Skeletal muscle tissue (tissue), 4 donors: ENCODE results near the gene CEPT1. TPM values are rescaled to one million over a fixed set of nuclear protein-coding genes. Genes with fewer than 3 reads are reported as not detected.

Experiments used
- H3K27ac ChIP-seq: one replicate; pipeline ENCODE4 v1.7.0; 2013; ENCODE audit warnings: mild to moderate bottlenecking, low read depth, low read length, inconsistent platforms
- H3K27me3 ChIP-seq, 3 donors: one replicate each; pipeline ENCODE4 v1.7.0; 2013; ENCODE audit warnings: low read length in 3 of 3; ENCODE audit not compliant: control insufficient read depth in 3 of 3, insufficient read depth in 3 of 3
- H3K36me3 ChIP-seq, 3 donors: one replicate each; pipeline ENCODE4 v1.7.0; 2013; ENCODE audit warnings: low read length in 3 of 3; ENCODE audit not compliant: control insufficient read depth in 3 of 3, insufficient read depth in 3 of 3
- H3K4me1 ChIP-seq, 3 donors: one replicate each; pipeline ENCODE4 v1.7.0; 2013; ENCODE audit warnings: low read length in 3 of 3, mild to moderate bottlenecking in 3 of 3; ENCODE audit not compliant: control insufficient read depth in 3 of 3, insufficient read depth in 3 of 3
- H3K4me3 ChIP-seq, 3 donors: one replicate each; pipeline ENCODE4 v1.7.0; 2013; ENCODE audit warnings: low read length in 3 of 3
- H3K9ac ChIP-seq, 3 donors: one replicate each; pipeline ENCODE4 v1.7.0; 2013; ENCODE audit warnings: low read length in 3 of 3, mild to moderate bottlenecking in 3 of 3, moderate library complexity in 2 of 3, low read depth in 1 of 3
- H3K9me3 ChIP-seq, 3 donors: one replicate each; pipeline ENCODE4 v1.7.0; 2013; ENCODE audit warnings: low read length in 3 of 3; ENCODE audit not compliant: control insufficient read depth in 3 of 3
- total RNA-seq: library from RNA; depleted of rRNA; stranded (reverse); fragments of >200 nt; gene quantifications from one replicate; pipeline ENCODE4 v1.2.3, GENCODE V29; 2014
- donor health status: Osteomylitis.

The CEPT1 gene
- total RNA-seq, 1 donor from 2014 or later = 54.3 TPM

DNA sequence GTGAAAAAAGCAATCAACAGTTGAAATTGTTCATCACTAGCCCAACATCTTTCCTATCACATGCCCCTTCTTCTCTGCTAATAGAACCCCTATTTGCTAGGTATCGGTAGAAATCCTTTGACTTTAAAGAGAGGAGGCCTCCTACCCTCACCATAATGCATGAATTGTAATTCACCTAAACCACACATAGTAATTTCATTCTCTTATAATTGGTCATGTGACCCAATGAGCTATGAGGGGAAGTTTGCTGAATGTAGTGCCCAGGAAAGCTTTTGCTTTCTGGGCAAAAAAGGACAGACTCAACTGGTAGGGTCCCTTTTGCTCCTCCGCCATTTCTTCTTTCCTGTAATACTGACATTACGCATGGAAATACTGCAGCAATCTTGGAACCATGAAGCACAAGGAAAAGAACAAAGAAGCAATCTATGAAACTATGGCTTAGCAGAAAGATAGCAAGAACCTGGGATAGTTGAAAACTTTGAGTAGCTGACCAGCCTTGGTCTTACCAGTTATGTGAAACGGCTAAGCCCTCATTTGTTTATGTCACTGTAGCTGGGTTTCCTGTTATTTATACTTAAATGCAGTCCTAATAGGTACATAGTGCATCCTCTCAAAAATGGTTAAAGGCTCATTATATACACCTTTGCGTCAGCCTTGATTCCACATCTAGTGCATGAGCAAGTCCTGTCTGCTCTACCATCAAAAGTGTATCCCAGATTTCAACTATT lies 77.3 kb downstream of the CEPT1 start:
- no peak overlapping the region for H3K9ac ChIP-seq
- H3K9me3 ChIP-seq = no peaks in the 10 kb centered on the region
- peaks cover 0 to 3% (median 0%) of the 10 kb centered on the region in 3 donors for H3K4me1 ChIP-seq

DNA sequence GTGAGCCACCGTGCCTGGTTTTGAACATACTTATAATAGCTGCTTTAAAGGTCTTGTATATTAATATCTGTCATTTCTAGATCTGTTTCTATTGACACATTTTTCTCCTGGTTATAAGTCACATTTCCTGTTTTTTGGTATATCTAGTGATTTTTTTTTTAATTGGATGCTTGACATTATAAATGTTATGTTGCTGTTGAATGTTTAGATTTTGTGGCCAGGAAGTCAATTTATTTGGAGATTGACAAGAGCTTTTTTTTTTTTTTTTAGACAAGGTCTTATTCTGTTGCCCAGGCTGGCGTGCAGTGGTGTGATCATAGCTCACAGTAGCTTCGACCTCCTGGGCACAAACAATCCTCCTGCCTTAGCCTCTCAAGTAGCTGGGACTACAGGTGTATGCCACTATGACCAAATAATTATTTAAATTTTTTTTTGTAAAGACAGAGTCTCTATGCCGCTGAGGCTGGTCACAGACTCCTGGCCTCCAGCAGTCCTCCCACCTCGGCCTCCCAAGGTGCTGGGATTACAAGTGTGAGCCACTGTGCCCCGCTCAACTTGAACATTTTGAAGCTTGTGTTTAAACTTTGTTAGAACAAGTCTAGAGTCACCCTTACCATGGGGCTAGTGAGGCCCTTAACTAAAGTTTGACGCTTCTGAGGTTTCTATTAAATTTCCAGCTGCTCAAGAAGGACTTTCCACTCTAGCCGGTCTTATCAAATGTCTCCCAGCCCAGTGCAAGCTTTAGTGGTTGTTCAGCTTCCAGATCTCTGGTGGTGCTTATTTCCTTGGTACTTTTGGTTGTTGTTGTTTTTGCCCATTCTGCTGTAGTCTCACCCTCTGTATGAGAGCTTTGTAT lies 78.9 kb downstream of the CEPT1 start:
- H3K9me3 ChIP-seq = no peaks in the 10 kb centered on the region
- H3K4me3 ChIP-seq = no peak overlapping the region
- no peaks in the 10 kb centered on the region for H3K27me3 ChIP-seq
- no peaks in the 10 kb centered on the region for H3K36me3 ChIP-seq
- no peak overlapping the region for H3K9ac ChIP-seq
- H3K4me1 ChIP-seq = peaks cover 0 to 9% (median 2%) of the 10 kb centered on the region in 3 donors
- no peak overlapping the region for H3K27ac ChIP-seq

More for the DNA sequence above, 77.3 kb downstream of the CEPT1 start:
- Histone ChIP-seq H3K27me3 (no peaks in the 10 kb centered on the region), H3K4me3 (no peak overlapping the region), H3K36me3 (no peaks in the 10 kb centered on the region), H3K27ac (no peak overlapping the region)

DNA sequence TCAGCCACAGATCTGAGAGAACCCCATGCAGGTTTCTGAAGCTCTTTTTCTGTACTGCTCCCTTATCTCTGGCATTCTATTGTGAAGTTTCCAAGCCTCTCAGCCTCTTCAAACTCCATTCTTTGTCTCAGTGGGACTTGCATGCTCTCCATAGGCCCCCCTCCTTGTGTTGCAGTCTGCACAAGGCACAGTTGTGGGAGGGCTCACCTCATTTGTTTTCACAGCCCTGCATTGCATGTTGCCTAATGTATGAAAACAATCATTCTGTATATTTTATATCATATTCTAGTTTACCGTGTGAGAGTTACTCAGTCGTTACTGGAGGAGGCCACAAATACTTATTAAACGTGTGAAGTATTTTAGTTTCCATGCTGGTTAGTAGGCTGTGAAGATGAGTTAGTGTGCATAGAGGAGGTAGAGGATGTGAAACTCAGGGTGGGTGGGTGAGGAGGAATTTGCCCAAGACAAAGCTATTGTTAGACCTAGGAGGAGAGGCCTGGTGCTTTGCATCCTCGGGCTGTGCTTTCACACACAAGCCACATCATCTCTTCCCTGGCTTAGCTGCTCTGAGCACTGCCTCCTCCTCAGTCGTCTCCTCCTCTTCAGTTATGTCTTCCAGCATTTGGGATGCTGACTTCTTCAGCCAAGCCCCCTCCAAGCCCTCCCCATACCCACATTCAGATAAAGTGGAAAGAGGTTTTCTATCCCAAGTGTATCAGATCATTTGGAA lies 79.7 kb downstream of the CEPT1 start:
- no peak overlapping the region for H3K27ac ChIP-seq
- no peaks in the 10 kb centered on the region for H3K27me3 ChIP-seq
- H3K9ac ChIP-seq = no peak overlapping the region
- no peak overlapping the region for H3K4me3 ChIP-seq
- H3K9me3 ChIP-seq = no peaks in the 10 kb centered on the region
- peaks cover 0 to 9% (median 2%) of the 10 kb centered on the region in 3 donors for H3K4me1 ChIP-seq
- no peaks in the 10 kb centered on the region for H3K36me3 ChIP-seq

DNA sequence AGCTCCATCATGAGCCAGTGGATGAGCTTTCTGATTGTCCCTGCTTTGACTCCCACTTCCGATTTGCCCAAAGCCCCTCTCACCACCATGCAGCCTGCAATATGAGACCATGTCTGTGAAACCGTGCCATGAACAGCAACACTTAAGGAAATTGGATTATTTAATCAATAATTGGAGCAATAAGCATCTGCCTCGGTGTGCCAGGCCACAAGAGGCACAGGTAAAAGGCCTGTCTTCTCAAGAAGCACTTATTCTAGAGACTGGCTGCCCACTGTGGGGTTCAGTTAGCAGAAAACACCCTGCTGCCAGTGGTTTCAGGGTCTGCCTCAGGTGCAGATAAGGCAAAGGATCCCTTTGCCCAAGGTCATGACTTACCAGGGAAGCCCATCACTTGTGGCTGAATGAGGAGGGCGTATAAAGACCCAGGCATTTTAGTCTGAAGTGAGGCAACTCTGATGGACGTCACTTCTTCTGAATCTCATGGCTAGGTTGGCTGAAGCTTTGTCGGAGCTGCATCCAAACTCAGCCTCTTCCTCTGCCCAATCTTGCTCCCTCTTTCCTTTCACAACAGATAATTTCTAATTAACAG lies 80.4 kb downstream of the CEPT1 start:
- no peak overlapping the region for H3K9ac ChIP-seq
- H3K36me3 ChIP-seq = no peaks in the 10 kb centered on the region
- H3K4me3 ChIP-seq = no peak overlapping the region
- H3K4me1 ChIP-seq = peaks cover 0 to 9% (median 2%) of the 10 kb centered on the region in 3 donors
- no peaks in the 10 kb centered on the region for H3K27me3 ChIP-seq
- H3K27ac ChIP-seq = no peak overlapping the region
- no peaks in the 10 kb centered on the region for H3K9me3 ChIP-seq

DNA sequence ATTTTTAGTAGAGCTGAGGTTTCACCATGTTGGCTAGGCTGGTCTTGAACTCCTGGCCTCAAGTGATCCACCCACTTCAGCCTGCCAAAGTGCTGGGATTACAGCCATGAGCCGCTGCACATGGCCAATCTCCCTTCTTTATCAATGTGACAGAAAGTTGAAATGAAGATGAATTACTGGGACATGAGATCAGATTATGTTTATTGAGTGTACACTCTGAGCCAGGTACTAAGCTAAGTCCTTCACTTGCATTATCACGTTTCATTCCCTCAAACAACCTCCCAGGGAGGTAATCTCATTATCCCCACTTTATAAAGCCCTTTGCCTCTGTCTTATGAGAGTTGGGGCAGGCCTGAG lies 81.2 kb downstream of the CEPT1 start:
- Histone ChIP-seq H3K36me3 (no peaks in the 10 kb centered on the region), H3K27me3 (no peaks in the 10 kb centered on the region), H3K4me1 (peaks cover 0 to 9% (median 2%) of the 10 kb centered on the region in 3 donors), H3K9me3 (no peaks in the 10 kb centered on the region), H3K4me3 (no peak overlapping the region), H3K9ac (no peak overlapping the region), H3K27ac (no peak overlapping the region)

DNA sequence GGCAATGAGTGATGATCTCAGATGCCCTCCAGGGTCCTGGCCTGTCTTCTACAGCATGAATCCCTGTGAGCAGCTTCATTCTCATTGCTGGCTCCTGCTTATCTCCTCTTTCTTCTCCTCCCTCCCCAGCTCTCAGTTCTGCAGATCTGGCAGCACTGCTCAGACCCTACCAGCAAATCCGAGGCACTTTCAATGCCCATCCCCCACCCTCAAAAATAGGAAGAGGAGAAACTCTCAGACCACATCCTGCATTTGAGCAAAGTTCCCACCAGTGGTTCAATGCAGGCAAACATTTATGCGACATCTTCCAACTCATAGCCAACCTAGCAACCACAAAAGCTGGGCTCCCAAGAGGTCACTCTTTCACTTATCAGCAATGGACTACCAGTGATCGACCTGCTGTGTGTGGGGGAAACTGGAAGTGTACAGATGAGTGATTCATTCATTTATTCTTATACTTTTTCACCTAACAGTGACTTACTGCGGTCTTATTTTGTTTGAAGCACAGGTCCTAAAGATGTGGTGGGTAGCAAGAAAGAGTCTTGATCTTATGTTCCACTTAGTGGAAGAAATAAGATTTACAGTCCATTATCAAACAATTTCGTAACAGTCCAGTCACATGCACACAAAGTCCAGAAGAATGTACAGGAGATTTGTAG lies 81.7 kb downstream of the CEPT1 start:
- Histone ChIP-seq H3K27ac (no peak overlapping the region), H3K4me3 (no peak overlapping the region), H3K9ac (no peak overlapping the region), H3K4me1 (peaks cover 0 to 9% (median 2%) of the 10 kb centered on the region in 3 donors), H3K27me3 (no peaks in the 10 kb centered on the region), H3K9me3 (no peaks in the 10 kb centered on the region), H3K36me3 (no peaks in the 10 kb centered on the region)

DNA sequence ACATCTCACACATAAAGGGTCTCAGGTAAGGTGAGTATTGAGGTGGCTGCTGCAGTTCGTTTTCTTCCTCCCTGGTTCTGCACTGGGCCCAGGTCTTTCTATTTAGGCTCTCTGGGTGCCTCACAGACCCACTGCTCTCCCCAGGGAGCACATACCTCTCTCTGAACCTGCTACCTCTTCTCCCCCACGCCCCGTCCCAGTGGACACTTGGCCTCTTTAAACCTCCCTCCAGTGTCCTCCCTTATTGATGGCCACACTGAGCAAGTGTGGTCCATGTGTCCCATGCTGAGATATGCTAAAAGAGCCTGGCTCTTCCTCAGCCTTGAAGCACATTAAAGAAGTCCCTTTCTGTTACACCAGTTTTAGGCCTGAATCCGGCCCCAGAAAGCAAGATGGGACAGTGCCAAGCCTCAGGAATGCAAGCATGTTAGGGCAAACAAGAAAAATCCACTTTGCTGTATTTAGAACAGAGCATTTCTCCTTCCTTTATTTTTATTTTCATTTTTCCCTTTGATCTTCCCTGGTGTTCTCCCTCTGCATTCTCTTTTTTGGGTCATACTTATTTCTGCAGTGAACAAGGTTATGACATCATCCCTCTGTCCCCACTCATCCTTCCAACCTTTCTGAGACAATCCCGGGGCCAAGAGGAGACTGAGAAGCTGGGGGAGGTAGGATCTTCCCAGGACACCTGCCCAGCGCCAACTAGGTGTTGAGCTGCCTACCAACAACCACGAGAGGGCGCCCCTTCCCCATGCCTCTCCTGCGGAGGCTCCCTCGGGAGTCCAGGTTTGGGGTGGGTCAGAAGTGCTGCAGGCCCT lies 82.5 kb downstream of the CEPT1 start:
- Histone ChIP-seq H3K27ac (no peak overlapping the region), H3K36me3 (no peaks in the 10 kb centered on the region), H3K4me3 (no peak overlapping the region), H3K9ac (no peak overlapping the region), H3K9me3 (no peaks in the 10 kb centered on the region), H3K4me1 (peaks cover 2 to 10% (median 4%) of the 10 kb centered on the region in 3 donors), H3K27me3 (no peaks in the 10 kb centered on the region)

DNA sequence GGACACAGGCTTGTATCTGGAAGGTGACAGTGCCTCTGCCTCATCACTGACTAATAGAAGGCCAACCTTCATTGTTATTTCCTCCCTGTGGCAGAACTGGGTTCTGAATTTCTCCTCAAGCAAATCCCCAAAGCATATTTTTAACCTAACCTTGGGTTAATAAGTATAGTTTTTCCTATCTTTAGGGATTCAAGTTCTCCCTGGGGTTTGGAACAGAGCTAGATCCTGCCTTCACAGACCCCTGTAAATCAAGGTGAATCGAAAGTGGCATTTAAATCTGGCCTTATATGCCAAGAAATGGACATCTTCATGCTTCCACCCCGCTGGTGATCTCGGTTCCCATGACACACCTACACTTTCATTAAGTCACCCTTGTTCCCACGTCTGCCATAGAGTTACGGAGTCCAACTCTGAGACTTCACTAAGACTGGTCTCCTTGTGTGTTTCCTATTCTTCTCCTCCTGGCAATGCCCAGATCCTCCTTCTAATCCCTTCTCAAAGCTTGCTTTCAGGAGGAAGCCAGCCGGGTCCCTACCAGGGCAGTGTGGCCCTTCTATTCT lies 83.2 kb downstream of the CEPT1 start:
- H3K4me1 ChIP-seq = peaks cover 2 to 16% (median 5%) of the 10 kb centered on the region in 3 donors
- H3K9ac ChIP-seq = no peak overlapping the region
- H3K9me3 ChIP-seq = no peaks in the 10 kb centered on the region
- H3K4me3 ChIP-seq = no peak overlapping the region
- H3K36me3 ChIP-seq = no peaks in the 10 kb centered on the region
- no peak overlapping the region for H3K27ac ChIP-seq
- H3K27me3 ChIP-seq = no peaks in the 10 kb centered on the region
